SH-SY5Y (cell line): Measurements from ENCODE around the gene NSUN4.

Experiments
- GATA2 ChIP-seq: IDR thresholded peaks from 2 replicates; pipeline ENCODE4 v1.6.1; 2011; ENCODE audit warnings: mild to moderate bottlenecking, low read depth, low read length
- GATA3 ChIP-seq: IDR thresholded peaks from 2 replicates; pipeline ENCODE4 v1.6.1; 2011; ENCODE audit warnings: low read depth, mild to moderate bottlenecking, low read length, moderate library complexity

DNA sequence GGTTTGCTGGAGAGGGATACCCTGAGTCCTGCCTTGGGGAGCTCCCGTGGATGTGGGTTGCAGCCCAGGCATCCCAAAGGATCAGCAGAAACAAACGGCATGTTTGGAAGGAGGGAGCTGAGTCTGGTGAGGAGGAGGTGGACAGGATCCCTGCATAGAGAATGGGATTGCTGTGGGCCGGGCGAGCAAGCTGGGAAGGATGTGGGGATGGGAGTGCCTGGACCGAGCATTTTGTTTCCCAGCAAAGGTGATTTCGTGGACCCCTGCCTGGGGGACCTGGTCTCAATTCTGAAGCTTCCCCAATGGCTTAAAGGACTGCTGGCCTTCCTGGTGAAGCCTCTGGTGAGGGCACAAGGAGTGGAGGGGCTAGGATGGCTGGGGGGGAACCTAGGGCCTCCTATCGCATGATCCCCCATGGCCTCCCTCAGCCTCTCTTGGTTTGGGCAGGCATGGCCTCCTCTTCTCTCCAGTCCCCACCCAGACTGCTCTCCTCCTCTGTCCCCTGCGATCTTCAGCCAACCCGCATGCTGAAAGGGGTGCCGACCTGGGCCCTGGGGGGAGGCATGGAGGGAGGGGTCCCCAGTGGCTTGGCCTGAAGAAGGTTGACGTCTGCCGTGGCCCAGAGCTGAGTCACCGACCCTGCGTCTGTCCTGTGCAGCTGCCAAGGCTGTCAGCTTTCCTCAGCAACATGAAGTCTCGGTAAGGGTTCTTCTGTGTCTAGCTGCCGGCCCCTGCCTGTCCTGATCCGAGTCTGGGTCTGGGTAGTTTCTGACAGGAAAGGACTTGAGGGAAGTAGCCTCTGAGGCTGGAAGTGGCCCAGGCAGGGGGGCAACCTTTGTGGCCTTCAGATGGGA is 69.8 kb downstream of the NSUN4 start:
- no peak for TF ChIP-seq GATA3
- no peak for TF ChIP-seq GATA2
